Vagina (tissue), 2 donors: ENCODE data around the gene PELI2.

Source experiments
- CTCF ChIP-seq, 3 experiments: fragments of 450-650 bp in 2 of 3; fragments of 200-600 bp in 1 of 3; sonication (generic) in 1 of 3; IDR thresholded peaks; one replicate each; pipeline ENCODE4 v1.5.1; 2017 to 2019; ENCODE audit warnings: antibody characterized with exemption in 3 of 3, mild to moderate bottlenecking in 2 of 3, moderate library complexity in 2 of 3
- POLR2A ChIP-seq, 2 donors: fragments of 450-650 bp; IDR thresholded peaks; one replicate each; pipeline ENCODE4 v1.6.1; 2017; ENCODE audit warnings: antibody characterized with exemption in 2 of 2, mild to moderate bottlenecking in 2 of 2, moderate library complexity in 2 of 2

GRCh38 chr14:56117765-56118610, at the start of gene PELI2:
- peak in 1 of 3 experiments; percentile 13 for TF ChIP-seq CTCF (IDR thresholded peaks at IDR 0.05)
- TF ChIP-seq POLR2A (IDR thresholded peaks at IDR 0.05), result peak in 1 of 2 donors; percentile 65
